NCI-H524 treated with DMSO at 0.1 percent for 48 hours (cell line): Measurements from ENCODE around the gene TBC1D10A.
A peak's percentile ranks its signal among the peaks of the same experiment; 100 is the strongest.

Experiments
- DNase-seq: peaks from one replicate; lab custom pipeline; 2025; lab: John Stamatoyannopoulos, UW

Gene TBC1D10A

GRCh38 chr22:30299322-30299721 lies 27.4 kb downstream of the TBC1D10A start:
- DNase-seq, result no peak

DNA sequence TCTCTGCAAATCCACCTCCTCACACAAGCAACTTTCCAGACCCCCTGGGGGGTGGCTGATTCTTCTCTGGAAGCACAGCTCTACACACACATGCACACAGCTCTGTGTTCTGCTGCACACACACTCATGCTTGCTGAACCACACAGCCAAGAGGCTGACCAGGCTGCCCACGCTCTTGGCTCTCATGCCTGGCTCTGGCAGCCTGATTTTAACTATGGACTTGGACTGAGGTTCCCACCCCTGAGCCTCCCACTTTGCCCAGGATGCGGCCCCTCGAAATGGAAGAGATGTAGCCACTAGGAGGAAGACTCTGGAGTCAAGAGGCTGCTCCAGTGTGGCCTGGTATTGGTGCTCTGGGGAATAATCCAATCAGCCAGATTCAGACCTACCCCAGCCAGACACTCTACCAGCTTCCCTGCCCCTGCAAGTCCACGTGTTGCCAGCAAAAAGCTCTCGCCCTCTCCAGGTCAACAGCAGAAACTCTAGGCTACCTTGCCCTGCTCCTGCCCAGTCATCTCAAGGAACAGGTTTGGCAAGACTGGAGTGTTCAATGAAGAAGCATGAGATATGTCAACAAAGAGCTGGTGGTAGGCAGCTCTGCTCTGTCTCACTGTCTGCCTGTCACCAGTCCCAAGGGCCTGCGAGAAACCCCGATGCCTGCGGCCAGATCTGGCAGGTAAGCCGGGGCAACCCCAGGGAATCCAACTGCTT lies 28.6 kb downstream of the TBC1D10A start:
- DNase-seq, result no peak

GRCh38 chr22:30297276-30297990 lies 29.3 kb downstream of the TBC1D10A start:
- no peak for DNase-seq

GRCh38 chr22:30296833-30297232 lies 29.9 kb downstream of the TBC1D10A start:
- DNase-seq, result no peak

DNA sequence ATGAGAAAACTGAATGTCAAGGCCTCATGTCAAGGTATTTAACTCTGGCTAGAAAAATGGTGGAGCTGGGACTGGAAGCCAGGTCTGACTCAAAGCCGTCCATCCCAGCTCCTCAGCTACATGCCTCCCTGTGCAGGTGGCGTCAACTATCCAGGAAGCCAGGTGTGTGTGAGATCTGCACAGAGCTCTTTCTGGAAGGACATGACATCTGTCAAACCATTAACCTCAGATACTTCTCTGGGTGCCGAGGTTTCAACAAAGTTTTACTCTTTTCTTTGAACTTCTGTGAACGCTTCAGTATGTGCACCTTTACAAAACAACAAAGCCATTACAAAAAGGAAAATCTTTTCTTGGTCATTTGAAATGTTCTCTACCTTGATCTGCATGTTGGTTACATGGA lies 30.4 kb downstream of the TBC1D10A start:
- DNase-seq, result no peak

GRCh38 chr22:30295576-30295975 lies 31.2 kb downstream of the TBC1D10A start:
- no peak for DNase-seq

GRCh38 chr22:30294830-30295229 lies 31.9 kb downstream of the TBC1D10A start:
- DNase-seq, result no peak

- peak; percentile 19 for DNase-seq
These were observed 32.7 kb downstream of the TBC1D10A start for GRCh38 chr22:30294066-30294465.

- DNase-seq, result no peak
These were observed 33.7 kb downstream of the TBC1D10A start for GRCh38 chr22:30293026-30293425.

DNA sequence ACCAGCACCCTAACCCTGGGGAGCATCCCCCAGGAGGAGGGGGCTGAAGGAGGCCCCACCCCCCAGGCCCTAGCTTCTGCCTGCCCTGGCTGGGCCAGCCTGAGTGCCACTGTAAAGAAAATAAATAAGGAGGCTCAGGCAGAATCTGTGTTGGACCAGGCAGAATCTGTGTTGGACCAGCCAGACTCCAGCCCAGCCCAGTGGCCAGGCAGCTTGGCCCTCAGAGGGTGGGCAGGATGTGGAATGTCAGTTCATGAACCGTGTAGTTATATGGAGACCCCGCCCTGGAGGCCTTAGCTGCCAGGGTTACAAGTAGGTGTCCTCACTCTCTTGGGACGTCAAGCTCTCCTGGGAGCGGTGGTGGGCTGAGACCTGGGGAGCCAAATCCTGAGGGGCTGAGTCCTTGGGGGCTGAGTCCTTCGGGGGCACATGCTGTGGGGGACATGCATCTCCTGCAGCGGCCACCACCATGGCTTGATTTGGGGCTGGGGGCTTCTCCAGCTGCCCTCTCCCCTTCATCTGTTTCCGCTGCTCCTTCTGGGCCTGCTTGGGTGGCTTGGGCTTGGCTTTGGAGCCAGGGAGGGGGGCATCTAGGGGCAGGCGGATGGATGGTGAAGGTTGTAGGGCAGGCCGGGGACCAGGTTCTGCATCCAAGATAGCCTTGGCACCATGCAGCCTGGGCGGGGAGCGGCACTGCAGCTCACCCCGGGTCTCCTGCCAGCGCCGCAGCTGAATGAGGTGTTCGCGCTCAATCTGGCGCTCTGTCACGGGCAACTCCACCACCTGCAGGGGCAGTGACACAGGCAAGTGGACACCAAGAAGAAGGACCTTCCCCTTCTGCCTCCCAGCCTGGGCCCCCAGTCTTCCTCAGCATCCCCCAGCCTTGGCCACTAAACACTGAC lies 34.4 kb downstream of the TBC1D10A start:
- DNase-seq, result no peak

GRCh38 chr22:30291058-30291892 lies 35.5 kb downstream of the TBC1D10A start:
- DNase-seq, result no peak

GRCh38 chr22:30290342-30291057 lies 36.2 kb downstream of the TBC1D10A start:
- no peak for DNase-seq

DNA sequence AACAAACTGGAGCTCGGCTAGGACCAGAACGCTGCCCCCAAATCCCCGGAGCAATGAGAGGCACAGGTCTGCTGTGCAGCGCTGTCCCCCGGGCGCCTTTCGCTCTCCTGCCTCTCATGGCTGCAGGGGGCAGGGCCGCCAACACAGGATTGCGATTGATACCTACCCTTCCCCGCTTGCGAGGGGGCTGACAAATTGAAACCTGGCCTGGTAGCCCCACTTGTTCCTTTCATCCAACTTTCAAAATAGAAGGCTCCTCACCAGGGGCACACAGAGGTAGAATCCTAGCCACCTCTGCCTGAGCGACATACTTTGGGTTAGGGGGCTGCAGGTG lies 36.8 kb downstream of the TBC1D10A start:
- no peak for DNase-seq

GRCh38 chr22:30289141-30289979 lies 37.4 kb downstream of the TBC1D10A start, which contains the start of gene CASTOR1:
CASTOR1 (minus strand) TSS chr22:30289505; CDS start chr22:30289497, 8 bp downstream.
- DNase-seq, result peak; percentile 83

GRCh38 chr22:30288419-30289140 lies 38.2 kb downstream of the TBC1D10A start:
- no peak for DNase-seq

- DNase-seq, result peak; percentile 8
These were observed 38.9 kb downstream of the TBC1D10A start for GRCh38 chr22:30287648-30288418.

- DNase-seq, result no peak
These were observed 39.7 kb downstream of the TBC1D10A start for GRCh38 chr22:30286813-30287647.

- DNase-seq, result no peak
These were observed 40.4 kb downstream of the TBC1D10A start for GRCh38 chr22:30286331-30286730.
